Thymus (tissue), 11 donors: Measurements from ENCODE around the gene LUZP2. TPM values are rescaled to one million over a fixed set of nuclear protein-coding genes. Genes with fewer than 3 reads are reported as not detected.

ENCODE experiments used
- DNase-seq, 9 donors: peaks; one replicate each; pipeline ENCODE4 v3.0.0-alpha.2; 2013; ENCODE audit warnings: low spot score in 9 of 9, low read depth in 6 of 9, missing footprints in 1 of 9
- H3K27ac ChIP-seq, 2 donors: one replicate each; pipeline ENCODE4 v1.5.1; 2013; ENCODE audit warnings: control low read depth in 1 of 2, low read depth in 1 of 2, low read length in 1 of 2, mild to moderate bottlenecking in 1 of 2, moderate library complexity in 1 of 2
- H3K27me3 ChIP-seq, 2 donors: one replicate each; pipeline ENCODE4 v1.5.1; 2013; ENCODE audit warnings: low read length in 1 of 2; ENCODE audit not compliant: control insufficient read depth in 2 of 2, insufficient read depth in 1 of 2
- H3K36me3 ChIP-seq, 2 donors: one replicate each; pipeline ENCODE4 v1.5.1; 2013; ENCODE audit warnings: low read length in 1 of 2, mild to moderate bottlenecking in 1 of 2, moderate library complexity in 1 of 2; ENCODE audit not compliant: control insufficient read depth in 2 of 2, insufficient read depth in 2 of 2
- H3K4me1 ChIP-seq, 2 donors: one replicate each; pipeline ENCODE4 v1.5.1; 2013; ENCODE audit warnings: low read length in 2 of 2; ENCODE audit not compliant: control insufficient read depth in 2 of 2, insufficient read depth in 2 of 2
- H3K4me3 ChIP-seq, 2 donors: one replicate each; pipeline ENCODE4 v1.5.1; 2013; ENCODE audit warnings: low read length in 2 of 2, control low read depth in 1 of 2, mild to moderate bottlenecking in 1 of 2
- H3K9me3 ChIP-seq, 2 donors: one replicate each; pipeline ENCODE4 v1.5.1; 2013; ENCODE audit warnings: low read length in 1 of 2, mild to moderate bottlenecking in 1 of 2; ENCODE audit not compliant: control insufficient read depth in 2 of 2, insufficient read depth in 1 of 2
- WGBS: extraction: QIAGEN DNeasy Blood & Tissue Kit; methylation state at CpG from one replicate; pipeline ENCODE4 v1.1.7; 2013; 5-methylcytosine and 5-hydroxymethylcytosine counted together
- polyA plus RNA-seq: library from polyadenylated mRNA; stranded (reverse); fragments of 200-250 nt; gene quantifications from one replicate; pipeline ENCODE4 v1.2.3, GENCODE V29; 2013
- total RNA-seq: library from RNA; stranded (reverse); fragments of 120-200 nt; gene quantifications from one replicate; pipeline ENCODE4 v1.2.4, GENCODE V29; 2013
- donor health status: healthy.

The LUZP2 gene
- total and polyA plus RNA-seq, 2 donors, result 0.16 to 0.19 TPM

DNA sequence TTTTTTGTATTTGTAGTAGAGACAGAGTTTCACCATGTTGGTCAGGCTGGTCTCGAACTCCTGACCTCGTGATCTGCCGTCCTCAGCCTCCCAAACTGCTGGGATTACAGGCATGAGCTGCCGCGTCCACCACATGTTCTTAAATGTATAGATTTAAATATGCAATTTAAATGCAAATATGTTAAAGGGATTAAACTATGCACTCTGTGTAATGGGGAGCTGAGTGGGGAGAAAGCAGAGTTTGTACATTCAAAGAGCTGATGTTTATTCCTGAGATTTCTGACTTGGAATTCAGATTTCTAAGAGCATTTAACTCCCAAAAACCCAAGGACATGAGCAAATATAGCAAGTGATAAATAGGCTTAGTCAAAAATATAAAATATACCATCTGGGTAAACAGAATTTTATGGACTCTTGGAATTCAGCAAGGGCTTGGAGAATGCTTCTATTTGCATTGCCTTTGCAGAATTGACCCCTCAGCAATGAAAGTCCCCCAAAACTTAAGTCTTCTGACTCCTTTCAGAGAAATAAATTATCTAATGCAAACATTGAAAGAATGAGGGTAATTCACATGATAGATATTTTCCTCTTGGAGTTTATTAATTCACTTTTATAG, 170.6 kb downstream of the LUZP2 start:
- WGBS, result 96% methylated on average over 5 of the region's 5 CpGs
- peaks cover 0 to 5% of the 10 kb centered on the region in 2 donors for H3K9me3 ChIP-seq
- DNase-seq, result no peak
- no peaks in the 10 kb centered on the region for H3K27me3 ChIP-seq
- H3K4me1 ChIP-seq, result no peaks in the 10 kb centered on the region
- no peaks in the 10 kb centered on the region for H3K36me3 ChIP-seq
- no peak overlapping the region for H3K27ac ChIP-seq
- H3K4me3 ChIP-seq, result no peak overlapping the region

- WGBS, result 93% methylated on average over 5 of the region's 5 CpGs
- H3K27me3 ChIP-seq, result no peaks in the 10 kb centered on the region
- no peaks in the 10 kb centered on the region for H3K4me1 ChIP-seq
- no peaks in the 10 kb centered on the region for H3K36me3 ChIP-seq
- H3K4me3 ChIP-seq, result no peak overlapping the region
- no peak overlapping the region for H3K27ac ChIP-seq
- H3K9me3 ChIP-seq, result no peaks in the 10 kb centered on the region
- no peak for DNase-seq
Measured at GRCh38 chr11:24678703-24679348, 182.0 kb downstream of the LUZP2 start.

GRCh38 chr11:24679821-24680351, 183.0 kb downstream of the LUZP2 start:
- WGBS, result 67% methylated on average over 2 of the region's 2 CpGs

GRCh38 chr11:24683583-24683982, 186.7 kb downstream of the LUZP2 start:
- WGBS, result 92% methylated on average over 1 of the region's 1 CpG
- H3K9me3 ChIP-seq, result no peaks in the 10 kb centered on the region
- no peak overlapping the region for H3K27ac ChIP-seq
- no peaks in the 10 kb centered on the region for H3K27me3 ChIP-seq
- no peak for DNase-seq
- no peaks in the 10 kb centered on the region for H3K36me3 ChIP-seq
- no peaks in the 10 kb centered on the region for H3K4me1 ChIP-seq
- no peak overlapping the region for H3K4me3 ChIP-seq

More at GRCh38 chr11:24679821-24680351, 183.0 kb downstream of the LUZP2 start:
- H3K27me3 ChIP-seq, result no peaks in the 10 kb centered on the region
- H3K4me1 ChIP-seq, result no peaks in the 10 kb centered on the region
- H3K9me3 ChIP-seq, result no peaks in the 10 kb centered on the region
- no peaks in the 10 kb centered on the region for H3K36me3 ChIP-seq
- H3K27ac ChIP-seq, result no peak overlapping the region
- no peak overlapping the region for H3K4me3 ChIP-seq
- no peak for DNase-seq

DNA sequence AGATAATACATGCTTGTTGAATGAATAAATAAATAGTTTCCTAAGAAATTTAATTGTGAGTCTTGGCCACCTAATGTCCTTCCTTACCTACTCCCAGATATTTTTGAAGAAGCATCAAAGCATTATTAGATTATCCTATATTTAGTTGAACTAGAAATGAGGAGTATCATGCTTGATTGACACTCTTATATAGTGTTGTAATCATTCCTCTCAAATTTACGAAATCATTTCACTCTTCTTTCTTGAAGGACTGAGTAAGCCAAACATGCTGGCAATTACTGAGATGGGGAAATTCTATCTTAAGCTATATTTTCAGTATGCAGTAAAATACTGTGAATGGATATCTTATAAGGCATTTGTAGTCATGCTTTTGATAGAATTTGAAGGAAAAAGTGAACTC, 189.0 kb downstream of the LUZP2 start:
- no peaks in the 10 kb centered on the region for H3K4me1 ChIP-seq
- H3K9me3 ChIP-seq, result no peaks in the 10 kb centered on the region
- 93% methylated on average over 1 of the region's 1 CpG for WGBS
- DNase-seq, result no peak
- H3K36me3 ChIP-seq, result no peaks in the 10 kb centered on the region
- H3K27me3 ChIP-seq, result no peaks in the 10 kb centered on the region
- no peak overlapping the region for H3K4me3 ChIP-seq
- no peak overlapping the region for H3K27ac ChIP-seq

DNA sequence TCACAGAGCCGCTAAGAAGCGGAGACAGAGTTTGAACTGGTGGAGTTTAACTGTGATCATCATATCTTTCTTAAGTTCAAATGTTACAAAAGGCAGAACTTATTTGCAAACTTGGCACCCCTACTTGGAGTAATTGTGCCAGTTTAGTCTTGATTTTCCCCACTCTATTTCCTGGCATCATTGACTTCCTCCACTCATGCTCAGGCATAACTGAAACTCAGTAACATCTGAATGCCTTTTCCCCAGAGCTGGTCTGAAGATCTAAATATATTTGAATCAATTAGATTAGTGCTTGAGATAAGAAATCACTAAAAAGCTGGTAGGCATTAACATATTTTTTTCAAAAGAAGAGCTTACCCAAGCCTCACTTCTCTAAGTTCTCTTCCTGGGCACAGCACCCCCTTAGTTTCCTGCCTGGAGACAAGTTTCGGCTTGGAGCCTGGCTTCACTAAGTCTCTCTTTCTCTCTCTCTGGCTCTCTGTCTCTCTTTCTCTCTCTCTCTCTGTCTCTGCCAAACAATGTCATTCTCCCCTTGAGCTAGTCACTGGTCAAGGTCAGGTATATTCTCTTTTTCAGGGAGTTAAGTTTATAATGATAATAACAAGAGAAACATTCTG, 190.8 kb downstream of the LUZP2 start:
- no peaks in the 10 kb centered on the region for H3K4me1 ChIP-seq
- no peak for DNase-seq
- H3K27ac ChIP-seq, result no peak overlapping the region
- H3K9me3 ChIP-seq, result no peaks in the 10 kb centered on the region
- no peaks in the 10 kb centered on the region for H3K36me3 ChIP-seq
- WGBS, result 94% methylated on average over 3 of the region's 3 CpGs
- no peak overlapping the region for H3K4me3 ChIP-seq
- H3K27me3 ChIP-seq, result no peaks in the 10 kb centered on the region

DNA sequence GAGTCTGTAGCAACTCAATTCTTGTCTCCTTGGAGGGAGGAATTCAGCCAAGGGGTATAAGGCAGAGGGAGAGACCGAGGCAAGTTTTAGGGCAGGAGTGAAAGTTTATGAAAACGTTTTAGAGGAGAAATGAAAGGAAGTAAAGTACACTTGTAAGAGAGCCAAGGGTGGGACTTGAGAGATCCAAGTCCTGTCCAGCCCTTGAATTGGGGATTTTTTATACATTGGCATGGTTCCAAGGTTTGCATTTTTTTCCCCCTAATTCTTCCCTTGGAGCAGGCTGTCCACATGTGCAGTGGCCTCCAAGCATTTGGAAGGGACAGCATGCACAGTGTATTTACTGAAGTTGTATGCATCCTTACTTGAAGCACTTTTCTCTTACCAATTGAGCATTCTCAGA, 192.1 kb downstream of the LUZP2 start:
- Histone ChIP-seq H3K9me3 (no peaks in the 10 kb centered on the region), H3K27me3 (no peaks in the 10 kb centered on the region), H3K4me3 (no peak overlapping the region), H3K36me3 (no peaks in the 10 kb centered on the region), H3K27ac (no peak overlapping the region), H3K4me1 (no peaks in the 10 kb centered on the region)
- WGBS, result 78% methylated on average over 2 of the region's 2 CpGs
- no peak for DNase-seq

GRCh38 chr11:24697522-24698111, 200.8 kb downstream of the LUZP2 start:
- no peaks in the 10 kb centered on the region for H3K4me1 ChIP-seq
- no peak for DNase-seq
- 96% methylated on average over 3 of the region's 3 CpGs for WGBS

GRCh38 chr11:24704716-24705115, 207.9 kb downstream of the LUZP2 start:
- DNase-seq, result no peak
- no peaks in the 10 kb centered on the region for H3K27me3 ChIP-seq
- H3K4me3 ChIP-seq, result no peak overlapping the region
- peaks cover 0 to 1% of the 10 kb centered on the region in 2 donors for H3K9me3 ChIP-seq
- H3K4me1 ChIP-seq, result no peaks in the 10 kb centered on the region
- no peaks in the 10 kb centered on the region for H3K36me3 ChIP-seq
- no peak overlapping the region for H3K27ac ChIP-seq

More at GRCh38 chr11:24697522-24698111, 200.8 kb downstream of the LUZP2 start:
- Histone ChIP-seq H3K4me3 (no peak overlapping the region), H3K36me3 (no peaks in the 10 kb centered on the region), H3K27me3 (no peaks in the 10 kb centered on the region), H3K27ac (no peak overlapping the region), H3K9me3 (peaks cover 0 to 1% of the 10 kb centered on the region in 2 donors)
